Esophagus muscularis mucosa (tissue), 4 donors: Measurements from ENCODE around the gene CDON.

Source experiments
- CTCF ChIP-seq, 3 experiments: fragments of 200-600 bp in 2 of 3; fragments of 450-650 bp in 1 of 3; sonication (generic) in 2 of 3; IDR thresholded peaks; one replicate each; pipeline ENCODE4 v1.5.1; 2017 to 2019; ENCODE audit warnings: antibody characterized with exemption in 3 of 3, mild to moderate bottlenecking in 2 of 3, moderate library complexity in 1 of 3
- EP300 ChIP-seq: sonication (generic); formaldehyde crosslinking; IDR thresholded peaks from one replicate; pipeline ENCODE4 v1.6.1; 2017; ENCODE audit warnings: antibody characterized with exemption
- POLR2A ChIP-seq: fragments of 450-650 bp; IDR thresholded peaks from one replicate; pipeline ENCODE4 v1.6.1; 2017; ENCODE audit warnings: antibody characterized with exemption, moderate library complexity, mild to moderate bottlenecking, low read depth
- POLR2AphosphoS5 ChIP-seq, 2 donors: sonication (generic); formaldehyde crosslinking; IDR thresholded peaks; one replicate each; pipeline ENCODE4 v1.6.1; 2017; ENCODE audit warnings: antibody characterized with exemption in 2 of 2

- TF ChIP-seq CTCF (IDR thresholded peaks at IDR 0.05), result no peak
- no peak for TF ChIP-seq POLR2A
- TF ChIP-seq POLR2AphosphoS5 (IDR thresholded peaks at IDR 0.05), result no peak
- no peak for TF ChIP-seq EP300
These were observed 115.0 kb downstream of the CDON start for GRCh38 chr11:125947419-125948277.
